Stomach smooth muscle (tissue), 2 donors: ENCODE measurements around the gene ENOX1.

Experiments
- H3K27ac ChIP-seq: one replicate; pipeline ENCODE4 v1.7.0; 2013; ENCODE audit warnings: mild to moderate bottlenecking, low read length, inconsistent platforms
- H3K27me3 ChIP-seq, 2 donors: one replicate each; pipeline ENCODE4 v1.7.0; 2013; ENCODE audit warnings: low read length in 2 of 2; ENCODE audit not compliant: insufficient read depth in 2 of 2, control insufficient read depth in 1 of 2
- H3K36me3 ChIP-seq, 2 donors: one replicate each; pipeline ENCODE4 v1.7.0; 2013; ENCODE audit warnings: low read length in 2 of 2; ENCODE audit not compliant: control insufficient read depth in 2 of 2, insufficient read depth in 2 of 2
- H3K4me1 ChIP-seq: one replicate; pipeline ENCODE4 v1.7.0; 2013; ENCODE audit warnings: low read length; ENCODE audit not compliant: control insufficient read depth, insufficient read depth
- H3K4me3 ChIP-seq, 2 donors: one replicate each; pipeline ENCODE4 v1.7.0; 2013; ENCODE audit warnings: low read length in 2 of 2
- H3K9ac ChIP-seq, 2 donors: one replicate each; pipeline ENCODE4 v1.7.0; 2013; ENCODE audit warnings: low read length in 2 of 2, mild to moderate bottlenecking in 1 of 2
- H3K9me3 ChIP-seq, 2 donors: one replicate each; pipeline ENCODE4 v1.7.0; 2013; ENCODE audit warnings: low read length in 2 of 2; ENCODE audit not compliant: control insufficient read depth in 2 of 2
- donor health status: healthy.
- donor health status: Pancreatic carcinoma.

Gene ENOX1

GRCh38 chr13:43222086-43222485 lies 564.7 kb downstream of the ENOX1 start:
- H3K9me3 ChIP-seq: no peaks in the 10 kb centered on the region
- H3K4me1 ChIP-seq: no peaks in the 10 kb centered on the region
- peaks cover 4 to 6% of the 10 kb centered on the region in 2 donors for H3K36me3 ChIP-seq
- no peak overlapping the region for H3K4me3 ChIP-seq
- H3K27me3 ChIP-seq: no peaks in the 10 kb centered on the region
- no peak overlapping the region for H3K9ac ChIP-seq
- H3K27ac ChIP-seq: no peak overlapping the region

- peaks cover 5 to 6% of the 10 kb centered on the region in 2 donors for H3K36me3 ChIP-seq
- H3K4me1 ChIP-seq: no peaks in the 10 kb centered on the region
- H3K27ac ChIP-seq: no peak overlapping the region
- no peak overlapping the region for H3K4me3 ChIP-seq
- no peak overlapping the region for H3K9ac ChIP-seq
- no peaks in the 10 kb centered on the region for H3K27me3 ChIP-seq
- H3K9me3 ChIP-seq: no peaks in the 10 kb centered on the region
Observed at GRCh38 chr13:43221611-43222010, 565.2 kb downstream of the ENOX1 start.

GRCh38 chr13:43220873-43221595 lies 565.7 kb downstream of the ENOX1 start:
- Histone ChIP-seq H3K4me1 (no peaks in the 10 kb centered on the region), H3K36me3 (peaks cover 5 to 6% of the 10 kb centered on the region in 2 donors), H3K27ac (no peak overlapping the region), H3K9me3 (no peaks in the 10 kb centered on the region), H3K4me3 (no peak overlapping the region), H3K9ac (no peak overlapping the region), H3K27me3 (no peaks in the 10 kb centered on the region)

- no peak overlapping the region for H3K9ac ChIP-seq
- no peaks in the 10 kb centered on the region for H3K27me3 ChIP-seq
- H3K4me1 ChIP-seq: no peaks in the 10 kb centered on the region
- peaks cover 0 to 5% of the 10 kb centered on the region in 2 donors for H3K36me3 ChIP-seq
- no peak overlapping the region for H3K27ac ChIP-seq
- no peak overlapping the region for H3K4me3 ChIP-seq
- H3K9me3 ChIP-seq: no peaks in the 10 kb centered on the region
Observed at GRCh38 chr13:43214124-43214523, 572.6 kb downstream of the ENOX1 start.

- Histone ChIP-seq H3K9me3 (peaks cover 0 to 7% of the 10 kb centered on the region in 2 donors), H3K4me3 (no peak overlapping the region), H3K4me1 (no peaks in the 10 kb centered on the region), H3K9ac (no peak overlapping the region), H3K27ac (no peak overlapping the region), H3K36me3 (no peaks in the 10 kb centered on the region), H3K27me3 (no peaks in the 10 kb centered on the region)
Observed at GRCh38 chr13:43206838-43207237, 579.9 kb downstream of the ENOX1 start.

GRCh38 chr13:43205416-43205815 lies 581.4 kb downstream of the ENOX1 start:
- Histone ChIP-seq H3K4me1 (no peaks in the 10 kb centered on the region), H3K36me3 (no peaks in the 10 kb centered on the region), H3K27ac (no peak overlapping the region)

GRCh38 chr13:43204591-43204990 lies 582.2 kb downstream of the ENOX1 start:
- Histone ChIP-seq H3K4me1 (no peaks in the 10 kb centered on the region), H3K9me3 (peaks cover 0 to 7% of the 10 kb centered on the region in 2 donors), H3K27me3 (no peaks in the 10 kb centered on the region), H3K36me3 (no peaks in the 10 kb centered on the region), H3K4me3 (no peak overlapping the region), H3K9ac (no peak overlapping the region), H3K27ac (no peak overlapping the region)

More at GRCh38 chr13:43205416-43205815, 581.4 kb downstream of the ENOX1 start:
- Histone ChIP-seq H3K27me3 (no peaks in the 10 kb centered on the region), H3K9ac (no peak overlapping the region), H3K9me3 (peaks cover 0 to 7% of the 10 kb centered on the region in 2 donors), H3K4me3 (no peak overlapping the region)

- H3K9me3 ChIP-seq: peaks cover 0 to 7% of the 10 kb centered on the region in 2 donors
- H3K4me1 ChIP-seq: no peaks in the 10 kb centered on the region
- no peak overlapping the region for H3K9ac ChIP-seq
Observed at GRCh38 chr13:43203781-43204180, 583.0 kb downstream of the ENOX1 start.

GRCh38 chr13:43200736-43201135 lies 586.0 kb downstream of the ENOX1 start:
- no peak overlapping the region for H3K9ac ChIP-seq
- no peaks in the 10 kb centered on the region for H3K36me3 ChIP-seq
- no peak overlapping the region for H3K27ac ChIP-seq
- H3K27me3 ChIP-seq: no peaks in the 10 kb centered on the region
- no peak overlapping the region for H3K4me3 ChIP-seq
- peaks cover 0 to 7% of the 10 kb centered on the region in 2 donors for H3K9me3 ChIP-seq
- H3K4me1 ChIP-seq: peaks cover 2% of the 10 kb centered on the region

More at GRCh38 chr13:43203781-43204180, 583.0 kb downstream of the ENOX1 start:
- Histone ChIP-seq H3K27me3 (no peaks in the 10 kb centered on the region), H3K27ac (no peak overlapping the region), H3K4me3 (no peak overlapping the region), H3K36me3 (no peaks in the 10 kb centered on the region)

- no peaks in the 10 kb centered on the region for H3K36me3 ChIP-seq
Observed at GRCh38 chr13:43200307-43200706, 586.5 kb downstream of the ENOX1 start.

GRCh38 chr13:43196750-43197370 lies 589.9 kb downstream of the ENOX1 start:
- Histone ChIP-seq H3K36me3 (no peaks in the 10 kb centered on the region), H3K4me3 (no peak overlapping the region), H3K9ac (no peak overlapping the region), H3K27ac (no peak overlapping the region), H3K4me1 (peaks cover 12% of the 10 kb centered on the region), H3K9me3 (no peaks in the 10 kb centered on the region), H3K27me3 (no peaks in the 10 kb centered on the region)

More at GRCh38 chr13:43200307-43200706, 586.5 kb downstream of the ENOX1 start:
- no peak overlapping the region for H3K9ac ChIP-seq
- no peak overlapping the region for H3K4me3 ChIP-seq
- H3K27me3 ChIP-seq: no peaks in the 10 kb centered on the region
- no peak overlapping the region for H3K27ac ChIP-seq
- H3K9me3 ChIP-seq: peaks cover 0 to 7% of the 10 kb centered on the region in 2 donors
- H3K4me1 ChIP-seq: peaks cover 2% of the 10 kb centered on the region
